ENCODE data around the gene TBCK. TPM values are rescaled to one million over a fixed set of nuclear protein-coding genes. Genes with fewer than 3 reads are reported as not detected.

TBCK gene
- total and polyA plus RNA-seq, 2 of the 13 experiments (the other 11 are each of a cell fraction or from before 2014, with no cell fraction given) = 51.0 to 62.4 TPM

- peak; percentile 70; the same call in 1 of the 2 replicates for TF ChIP-seq TFE3 (CRISPR knock-in tag; IDR thresholded peaks at IDR 0.05)
- TF ChIP-seq MEF2D (CRISPR knock-in tag; IDR thresholded peaks at IDR 0.05) = 0 out of 2 replicates have a peak, but pooled peaks have one; percentile 20
- no peak for TF ChIP-seq CREB1 (IDR thresholded peaks at IDR 0.05)
- TF ChIP-seq CREB1 (CRISPR knock-in tag; IDR thresholded peaks at IDR 0.05) = peak; percentile 77; the same call in 1 of the 2 replicates
- peak; percentile 86 for TF ChIP-seq SMAD3 (CRISPR knock-in tag; IDR thresholded peaks at IDR 0.05)
- peak; percentile 49; the same call in 1 of the 2 replicates for TF ChIP-seq CBFB (CRISPR knock-in tag; IDR thresholded peaks at IDR 0.05)
- TF ChIP-seq KDM6A (CRISPR knock-in tag; IDR thresholded peaks at IDR 0.05; ENCODE audit: low read depth) = peak; percentile 96
- peak; percentile 74 for TF ChIP-seq TBX2 (CRISPR knock-in tag; IDR thresholded peaks at IDR 0.05; ENCODE audit: borderline replicate concordance)
- TF ChIP-seq, protein P1, sequence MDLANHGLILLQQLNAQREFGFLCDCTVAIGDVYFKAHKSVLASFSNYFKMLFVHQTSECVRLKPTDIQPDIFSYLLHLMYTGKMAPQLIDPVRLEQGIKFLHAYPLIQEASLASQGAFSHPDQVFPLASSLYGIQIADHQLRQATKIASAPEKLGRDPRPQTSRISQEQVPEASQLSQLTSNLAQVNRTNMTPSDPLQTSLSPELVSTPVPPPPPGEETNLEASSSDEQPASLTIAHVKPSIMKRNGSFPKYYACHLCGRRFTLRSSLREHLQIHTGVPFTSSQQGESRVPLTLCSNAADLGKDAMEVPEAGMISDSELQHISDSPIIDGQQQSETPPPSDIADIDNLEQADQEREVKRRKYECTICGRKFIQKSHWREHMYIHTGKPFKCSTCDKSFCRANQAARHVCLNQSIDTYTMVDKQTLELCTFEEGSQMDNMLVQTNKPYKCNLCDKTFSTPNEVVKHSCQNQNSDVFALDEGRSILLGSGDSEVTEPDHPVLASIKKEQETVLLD (CRISPR knock-in tag; IDR thresholded peaks at IDR 0.05; ENCODE audit: low read depth) = no peak
- TF ChIP-seq POLR2G (IDR thresholded peaks at IDR 0.05; ENCODE audit: low read depth, low read length) = no peak
- 0 out of 2 replicates have a peak, but pooled peaks have one; percentile 12 for TF ChIP-seq BRD4 (CRISPR knock-in tag; IDR thresholded peaks at IDR 0.05)
- TF ChIP-seq PHF21A (CRISPR knock-in tag; IDR thresholded peaks at IDR 0.05) = peak; percentile 37; the same call in 1 of the 2 replicates
- TF ChIP-seq NBN (conservative IDR thresholded peaks at IDR 0.05) = no peak
- TF ChIP-seq ATF2 (CRISPR knock-in tag; IDR thresholded peaks at IDR 0.05) = peak; percentile 85
- peak; percentile 53; the same call in 1 of the 2 replicates for TF ChIP-seq CHD4 (IDR thresholded peaks at IDR 0.05; ENCODE audit: borderline replicate concordance, low read length)
- peak; percentile 27; the same call in 1 of the 2 replicates for TF ChIP-seq ZMYM4 (CRISPR knock-in tag; IDR thresholded peaks at IDR 0.05)
- no peak for TF ChIP-seq ZSCAN21 (CRISPR knock-in tag; IDR thresholded peaks at IDR 0.05; ENCODE audit: borderline replicate concordance)
- TF ChIP-seq NR2F1 (CRISPR knock-in tag; IDR thresholded peaks at IDR 0.05) = peak in 1 of 2 experiments; percentile 38; a peak in 1 of 4 replicates
- peak; percentile 91 for TF ChIP-seq MIXL1 (CRISPR knock-in tag; IDR thresholded peaks at IDR 0.05)
- TF ChIP-seq ZMYM2 (CRISPR knock-in tag; IDR thresholded peaks at IDR 0.05) = no peak
- no peak for TF ChIP-seq ZNF883 (CRISPR knock-in tag; IDR thresholded peaks at IDR 0.05; ENCODE audit: not compliant biosample characterization)
- TF ChIP-seq FOXP1 (IDR thresholded peaks at IDR 0.05) = peak; percentile 87
- peak; percentile 95 for TF ChIP-seq FOXP1 (CRISPR knock-in tag; IDR thresholded peaks at IDR 0.05)
- TF ChIP-seq SIX1 (CRISPR knock-in tag; IDR thresholded peaks at IDR 0.05; ENCODE audit: borderline replicate concordance) = peak; percentile 94
- peak; percentile 96 for TF ChIP-seq TBX3 (IDR thresholded peaks at IDR 0.05; ENCODE audit: borderline replicate concordance)
- TF ChIP-seq NFYC (CRISPR knock-in tag; IDR thresholded peaks at IDR 0.05) = peak; percentile 24; the same call in 1 of the 2 replicates
- TF ChIP-seq PITX1 (CRISPR knock-in tag; IDR thresholded peaks at IDR 0.05) = peak; percentile 91
- TF ChIP-seq TARDBP (CRISPR knock-in tag; IDR thresholded peaks at IDR 0.05) = peak; percentile 83; the same call in 1 of the 2 replicates
- TF ChIP-seq ERF (CRISPR knock-in tag; IDR thresholded peaks at IDR 0.05) = peak; percentile 44; the same call in 1 of the 2 replicates
These were observed 57.6 kb downstream of the TBCK start (continued) for GRCh38 chr4:106258145-106259045.
